Tibial nerve (tissue), 4 donors: ENCODE measurements around the gene RGS21. TPM values are rescaled to one million over a fixed set of nuclear protein-coding genes. Genes with fewer than 3 reads are reported as not detected.

ENCODE experiments used
- DNase-seq, 2 donors: peaks; one replicate each; pipeline ENCODE4 v3.0.0-alpha.2; 2019; ENCODE audit warnings: low spot score in 2 of 2
- H3K27ac ChIP-seq, 4 donors: fragments of 200-600 bp; sonication (generic) in 3 of 4; one replicate each; pipeline ENCODE4 v1.5.1; 2017 to 2019; ENCODE audit warnings: mild to moderate bottlenecking in 1 of 4
- H3K27me3 ChIP-seq, 2 donors: fragments of 200-600 bp; sonication (generic) in 1 of 2; one replicate each; pipeline versions ENCODE4 v1.5.1 to v1.6.0; 2017 to 2019
- H3K36me3 ChIP-seq, 3 donors: fragments of 200-600 bp; sonication (generic); one replicate each; pipeline ENCODE4 v1.5.1; 2018 to 2019
- H3K4me1 ChIP-seq, 4 donors: fragments of 200-600 bp; sonication (generic) in 3 of 4; one replicate each; pipeline ENCODE4 v1.5.1; 2017 to 2019
- H3K4me3 ChIP-seq, 4 donors: fragments of 200-600 bp; sonication (generic) in 3 of 4; one replicate each; pipeline ENCODE4 v1.5.1; 2017 to 2019; ENCODE audit warnings: mild to moderate bottlenecking in 1 of 4, moderate library complexity in 1 of 4
- H3K9me3 ChIP-seq, 4 donors: fragments of 200-600 bp; sonication (generic) in 3 of 4; one replicate each; pipeline ENCODE4 v1.5.1; 2017 to 2019
- CTCF ChIP-seq, 5 experiments: fragments of 200-600 bp in 3 of 5; fragments of 450-650 bp in 2 of 5; sonication (generic) in 3 of 5; IDR thresholded peaks; one replicate each; pipeline ENCODE4 v1.5.1; 2016 to 2019; ENCODE audit warnings: antibody characterized with exemption in 5 of 5, mild to moderate bottlenecking in 3 of 5, moderate library complexity in 2 of 5
- EP300 ChIP-seq, 2 donors: sonication (generic); formaldehyde crosslinking; IDR thresholded peaks; one replicate each; pipeline ENCODE4 v1.6.1; 2017; ENCODE audit warnings: antibody characterized with exemption in 2 of 2, mild to moderate bottlenecking in 1 of 2
- POLR2A ChIP-seq, 2 donors: fragments of 450-650 bp; IDR thresholded peaks; one replicate each; pipeline ENCODE4 v1.6.1; 2017; ENCODE audit warnings: antibody characterized with exemption in 2 of 2, mild to moderate bottlenecking in 2 of 2, moderate library complexity in 2 of 2
- WGBS, 2 donors: methylation state at CpG; one replicate each; pipeline ENCODE4 v1.1.5; 2018; 5-methylcytosine and 5-hydroxymethylcytosine counted together
- total RNA-seq, 4 donors: library from RNA; depleted of rRNA; stranded (reverse); fragments of >200 nt; gene quantifications; one replicate each; pipeline ENCODE4 v1.1.0, GENCODE V29; 2016

RGS21 gene
- total RNA-seq, 4 donors from 2014 or later: not detected

- WGBS, 2 donors: 66 to 68% methylated on average over 4 of the region's 4 CpGs
- no peak for DNase-seq
- TF ChIP-seq POLR2A (IDR thresholded peaks at IDR 0.05) (no peak), EP300 (IDR thresholded peaks at IDR 0.05) (no peak), CTCF (IDR thresholded peaks at IDR 0.05) (no peak)
- Histone ChIP-seq H3K27ac (no peak overlapping the region), H3K27me3 (no peaks in the 10 kb centered on the region), H3K36me3 (no peaks in the 10 kb centered on the region), H3K4me1 (no peaks in the 10 kb centered on the region), H3K9me3 (no peaks in the 10 kb centered on the region), H3K4me3 (no peak overlapping the region)
Observed at GRCh38 chr1:192357924-192358323, 41.1 kb downstream of the RGS21 start.

- H3K36me3 ChIP-seq: no peaks in the 10 kb centered on the region
- TF ChIP-seq EP300 (IDR thresholded peaks at IDR 0.05): no peak
- TF ChIP-seq POLR2A (IDR thresholded peaks at IDR 0.05): no peak
- no peak for TF ChIP-seq CTCF (IDR thresholded peaks at IDR 0.05)
- no peaks in the 10 kb centered on the region for H3K4me1 ChIP-seq
- DNase-seq: no peak
- H3K27ac ChIP-seq: no peak overlapping the region
- no peaks in the 10 kb centered on the region for H3K27me3 ChIP-seq
- no peak overlapping the region for H3K4me3 ChIP-seq
- WGBS, 2 donors: 88 to 90% methylated on average over 3 of the region's 3 CpGs
- H3K9me3 ChIP-seq: no peaks in the 10 kb centered on the region
Observed at GRCh38 chr1:192358402-192358801, 41.6 kb downstream of the RGS21 start.

GRCh38 chr1:192358822-192359221 lies 42.0 kb downstream of the RGS21 start:
- no peak for DNase-seq
- no peaks in the 10 kb centered on the region for H3K9me3 ChIP-seq
- H3K27ac ChIP-seq: no peak overlapping the region
- WGBS, 2 donors: 88 to 97% methylated on average over 1 of the region's 1 CpG
- no peaks in the 10 kb centered on the region for H3K4me1 ChIP-seq
- H3K36me3 ChIP-seq: no peaks in the 10 kb centered on the region
- H3K27me3 ChIP-seq: no peaks in the 10 kb centered on the region
- no peak overlapping the region for H3K4me3 ChIP-seq
- no peak for TF ChIP-seq POLR2A (IDR thresholded peaks at IDR 0.05)
- TF ChIP-seq CTCF (IDR thresholded peaks at IDR 0.05): no peak

- Histone ChIP-seq H3K4me1 (no peaks in the 10 kb centered on the region), H3K36me3 (no peaks in the 10 kb centered on the region), H3K4me3 (no peak overlapping the region), H3K27ac (no peak overlapping the region), H3K9me3 (no peaks in the 10 kb centered on the region), H3K27me3 (no peaks in the 10 kb centered on the region)
- no peak for DNase-seq
- no peak for TF ChIP-seq EP300 (IDR thresholded peaks at IDR 0.05)
- no peak for TF ChIP-seq POLR2A (IDR thresholded peaks at IDR 0.05)
- no peak for TF ChIP-seq CTCF (IDR thresholded peaks at IDR 0.05)
Observed at GRCh38 chr1:192363177-192363576, 46.4 kb downstream of the RGS21 start.

GRCh38 chr1:192367436-192367835 lies 50.6 kb downstream of the RGS21 start:
- Histone ChIP-seq H3K9me3 (no peaks in the 10 kb centered on the region), H3K36me3 (no peaks in the 10 kb centered on the region), H3K27me3 (no peaks in the 10 kb centered on the region), H3K4me3 (no peak overlapping the region), H3K27ac (no peak overlapping the region), H3K4me1 (no peaks in the 10 kb centered on the region)
- no peak for DNase-seq
- 49 to 67% methylated on average over 3 of the region's 3 CpGs for WGBS, 2 donors
- TF ChIP-seq POLR2A (IDR thresholded peaks at IDR 0.05) (no peak), CTCF (IDR thresholded peaks at IDR 0.05) (no peak), EP300 (IDR thresholded peaks at IDR 0.05) (no peak)
